K562 (cell line): ENCODE measurements around the gene ZNF701. TPM values are rescaled to one million over a fixed set of nuclear protein-coding genes. Genes with fewer than 3 reads are reported as not detected.

ENCODE experiments used
- ATF1 ChIP-seq, 2 experiments: fragments of 450-650 bp in 1 of 2; IDR thresholded peaks; 2 replicates each; pipeline ENCODE4 v1.6.1; 2016; ENCODE audit warnings: missing compliant biosample characterization in 1 of 2, missing genetic modification characterization in 1 of 2
- BACH1 ChIP-seq: fragments of 200-800 bp; sonication (Bioruptor generic); IDR thresholded peaks from 2 replicates; pipeline ENCODE4 v1.6.1; 2016; ENCODE audit warnings: missing genetic modification characterization, missing compliant biosample characterization
- CBX2 ChIP-seq: fragments of 200-600 bp; sonication (generic); IDR thresholded peaks from one replicate; pipeline ENCODE4 v1.6.1; 2012; ENCODE audit warnings: mild to moderate bottlenecking, low read length, inconsistent platforms; ENCODE audit not compliant: insufficient read depth, poor library complexity, severe bottlenecking
- CHD4 ChIP-seq: fragments of 200-600 bp; sonication (generic); IDR thresholded peaks from 3 replicates; pipeline ENCODE4 v1.6.1; 2012; ENCODE audit warnings: low read depth, mild to moderate bottlenecking, mixed read lengths, low read length, inconsistent platforms; ENCODE audit not compliant: insufficient read depth, insufficient replicate concordance, poor library complexity, severe bottlenecking
- DPF2 ChIP-seq: fragments of 450-650 bp; IDR thresholded peaks from 2 replicates; pipeline ENCODE4 v1.6.1; 2016
- E2F3 ChIP-seq: fragments of 250-450 bp; sonication (Bioruptor Pico); IDR thresholded peaks from 2 replicates; pipeline ENCODE4 v1.4.0; 2020; ENCODE audit warnings: mild to moderate bottlenecking
- FOXJ3 ChIP-seq: sonication (generic); formaldehyde crosslinking; IDR thresholded peaks from 2 replicates; pipeline ENCODE4 v1.4.0; 2020; ENCODE audit warnings: mild to moderate bottlenecking, missing genetic modification reagents
- GABPB2 ChIP-seq: fragments of 250-450 bp; sonication (Bioruptor Pico); conservative IDR thresholded peaks from 2 replicates; pipeline ENCODE4 v1.5.1; 2021; ENCODE audit warnings: mild to moderate bottlenecking
- MTA2 ChIP-seq: fragments of 450-650 bp; IDR thresholded peaks from 2 replicates; pipeline ENCODE4 v1.6.1; 2016; ENCODE audit warnings: low read depth
- NCOA6 ChIP-seq: fragments of 450-650 bp; IDR thresholded peaks from 2 replicates; pipeline ENCODE4 v1.6.1; 2017; ENCODE audit warnings: mild to moderate bottlenecking
- NFYB ChIP-seq: IDR thresholded peaks from 2 replicates; pipeline ENCODE4 v1.6.1; 2011; ENCODE audit warnings: mild to moderate bottlenecking, moderate library complexity; ENCODE audit not compliant: insufficient read length; ENCODE audit errors: extremely low read depth
- PCBP1 ChIP-seq: fragments of 200-400 bp; formaldehyde crosslinking; IDR thresholded peaks from 2 replicates; pipeline ENCODE4 v1.6.1; 2018; ENCODE audit warnings: mild to moderate bottlenecking, low read depth, low read length; ENCODE audit not compliant: poor library complexity, severe bottlenecking
- RBBP5 ChIP-seq: fragments of 200-600 bp; sonication (generic); IDR thresholded peaks from 2 replicates; pipeline ENCODE4 v1.6.1; 2012; ENCODE audit warnings: borderline replicate concordance, mild to moderate bottlenecking, low read length, control low read depth, inconsistent platforms; ENCODE audit not compliant: insufficient read depth, poor library complexity, severe bottlenecking
- RFX7 ChIP-seq: fragments of 250-450 bp; sonication (Bioruptor Pico); IDR thresholded peaks from 2 replicates; pipeline ENCODE4 v1.5.1; 2021; ENCODE audit warnings: mild to moderate bottlenecking
- TCF3 ChIP-seq: sonication (generic); formaldehyde crosslinking; IDR thresholded peaks from 2 replicates; pipeline ENCODE4 v1.4.0; 2020; ENCODE audit warnings: mild to moderate bottlenecking, missing genetic modification reagents
- ZBTB17 ChIP-seq: fragments of 450-650 bp; formaldehyde crosslinking; IDR thresholded peaks from 2 replicates; pipeline ENCODE4 v1.4.0; 2020; ENCODE audit warnings: mild to moderate bottlenecking
- ZNF134 ChIP-seq: fragments of 250-450 bp; sonication (Bioruptor Pico); conservative IDR thresholded peaks from 2 replicates; pipeline ENCODE4 v1.4.0; 2020
- ZNF384 ChIP-seq: IDR thresholded peaks from 2 replicates; pipeline ENCODE4 v1.6.1; 2012; ENCODE audit warnings: low read depth, low read length, improper control_type of control experiment
- polyA plus RNA-seq, 8 experiments: library from polyadenylated mRNA; depleted of rRNA in 4 of 8; stranded (reverse) in 5 of 8; unstranded in 3 of 8; fragments of >200 nt; fragmentation: Nextera tagmentation in 2 of 8; fragmentation: Illumina TruSeq in 1 of 8; extraction: Ambion mirVana in 2 of 8; extraction: Trizol in 1 of 8; gene quantifications; 2 replicates each; pipeline versions ENCODE4 v1.2.1 to v1.2.3, GENCODE V29; 2011 to 2014; ENCODE audit warnings: inconsistent platforms in 1 of 8, missing spikeins in 1 of 8
- total RNA-seq, 7 experiments: library from RNA; depleted of rRNA in 6 of 7; stranded (reverse); fragments of >200 nt in 6 of 7; fragmentation: Illumina TruSeq in 2 of 7; extraction: Trizol in 2 of 7; gene quantifications; 2 replicates each; pipeline versions ENCODE4 v1.2.1 to v1.2.3, GENCODE V29; 2011 to 2021; ENCODE audit warnings: low replicate concordance in 1 of 7
- TF ChIP-seq, protein P1 (sequence below), 2 experiments: fragments of 450-650 bp; IDR thresholded peaks; 2 replicates each; pipeline ENCODE4 v1.6.1; 2018; ENCODE audit warnings: mild to moderate bottlenecking in 2 of 2, low read depth in 1 of 2; ENCODE audit not compliant: partially characterized antibody in 2 of 2
- TF ChIP-seq, protein P2 (sequence below): sonication (generic); formaldehyde crosslinking; IDR thresholded peaks from 2 replicates; pipeline ENCODE4 v1.8.0; 2023; ENCODE audit warnings: missing genetic modification reagents, mild to moderate bottlenecking, borderline replicate concordance

Gene ZNF701
- total and polyA plus RNA-seq, 9 of the 15 experiments (the other 6 are each of a cell fraction or from before 2014, with no cell fraction given) = 5.3 to 15.9 (median 10.1) TPM

DNA sequence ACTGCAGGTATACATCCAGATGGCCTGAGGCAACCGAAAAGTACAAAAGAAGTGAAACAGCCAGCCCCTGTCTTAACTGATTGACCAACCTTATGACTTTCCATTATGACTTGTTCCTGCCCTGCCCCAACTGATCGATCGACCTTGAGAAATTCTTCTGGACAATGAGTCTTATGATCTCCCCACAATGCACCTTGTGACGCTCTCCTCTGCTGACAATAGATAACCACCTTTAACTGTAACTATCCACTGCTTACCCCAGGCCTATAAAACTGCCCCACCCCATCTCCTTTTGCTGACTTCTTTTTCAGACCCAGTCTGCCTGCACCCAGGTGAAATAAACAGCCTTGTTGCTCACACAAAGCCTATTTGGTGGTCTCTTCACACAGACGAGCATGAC is 56.8 kb downstream of the ZNF701 start (continued):
- TF ChIP-seq NFYB (no peak), CBX2 (no peak), MTA2 (0 out of 2 replicates have a peak, but pooled peaks have one; percentile 21), RBBP5 (no peak), GABPB2 (no peak), ATF1 (CRISPR knock-in tag; IDR thresholded peaks at IDR 0.05) (no peak), ATF1 (tag; IDR thresholded peaks at IDR 0.05) (no peak), BACH1 (tag) (no peak), RFX7 (no peak), ZNF384 (no peak), CHD4 (no peak), TCF3 (CRISPR knock-in tag) (peak; percentile 72), NCOA6 (no peak), FOXJ3 (CRISPR knock-in tag) (no peak), DPF2 (0 out of 2 replicates have a peak, but pooled peaks have one; percentile 31), ZBTB17 (no peak), ZNF134 (CRISPR knock-in tag) (no peak), E2F3 (CRISPR knock-in tag) (no peak), PCBP1 (no peak)
- TF ChIP-seq, protein P1, sequence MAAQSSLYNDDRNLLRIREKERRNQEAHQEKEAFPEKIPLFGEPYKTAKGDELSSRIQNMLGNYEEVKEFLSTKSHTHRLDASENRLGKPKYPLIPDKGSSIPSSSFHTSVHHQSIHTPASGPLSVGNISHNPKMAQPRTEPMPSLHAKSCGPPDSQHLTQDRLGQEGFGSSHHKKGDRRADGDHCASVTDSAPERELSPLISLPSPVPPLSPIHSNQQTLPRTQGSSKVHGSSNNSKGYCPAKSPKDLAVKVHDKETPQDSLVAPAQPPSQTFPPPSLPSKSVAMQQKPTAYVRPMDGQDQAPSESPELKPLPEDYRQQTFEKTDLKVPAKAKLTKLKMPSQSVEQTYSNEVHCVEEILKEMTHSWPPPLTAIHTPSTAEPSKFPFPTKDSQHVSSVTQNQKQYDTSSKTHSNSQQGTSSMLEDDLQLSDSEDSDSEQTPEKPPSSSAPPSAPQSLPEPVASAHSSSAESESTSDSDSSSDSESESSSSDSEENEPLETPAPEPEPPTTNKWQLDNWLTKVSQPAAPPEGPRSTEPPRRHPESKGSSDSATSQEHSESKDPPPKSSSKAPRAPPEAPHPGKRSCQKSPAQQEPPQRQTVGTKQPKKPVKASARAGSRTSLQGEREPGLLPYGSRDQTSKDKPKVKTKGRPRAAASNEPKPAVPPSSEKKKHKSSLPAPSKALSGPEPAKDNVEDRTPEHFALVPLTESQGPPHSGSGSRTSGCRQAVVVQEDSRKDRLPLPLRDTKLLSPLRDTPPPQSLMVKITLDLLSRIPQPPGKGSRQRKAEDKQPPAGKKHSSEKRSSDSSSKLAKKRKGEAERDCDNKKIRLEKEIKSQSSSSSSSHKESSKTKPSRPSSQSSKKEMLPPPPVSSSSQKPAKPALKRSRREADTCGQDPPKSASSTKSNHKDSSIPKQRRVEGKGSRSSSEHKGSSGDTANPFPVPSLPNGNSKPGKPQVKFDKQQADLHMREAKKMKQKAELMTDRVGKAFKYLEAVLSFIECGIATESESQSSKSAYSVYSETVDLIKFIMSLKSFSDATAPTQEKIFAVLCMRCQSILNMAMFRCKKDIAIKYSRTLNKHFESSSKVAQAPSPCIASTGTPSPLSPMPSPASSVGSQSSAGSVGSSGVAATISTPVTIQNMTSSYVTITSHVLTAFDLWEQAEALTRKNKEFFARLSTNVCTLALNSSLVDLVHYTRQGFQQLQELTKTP (IDR thresholded peaks at IDR 0.05; ENCODE audit: low read depth in 1 of 2, partially characterized antibody in 2 of 2) = no peak
- TF ChIP-seq, protein P2, sequence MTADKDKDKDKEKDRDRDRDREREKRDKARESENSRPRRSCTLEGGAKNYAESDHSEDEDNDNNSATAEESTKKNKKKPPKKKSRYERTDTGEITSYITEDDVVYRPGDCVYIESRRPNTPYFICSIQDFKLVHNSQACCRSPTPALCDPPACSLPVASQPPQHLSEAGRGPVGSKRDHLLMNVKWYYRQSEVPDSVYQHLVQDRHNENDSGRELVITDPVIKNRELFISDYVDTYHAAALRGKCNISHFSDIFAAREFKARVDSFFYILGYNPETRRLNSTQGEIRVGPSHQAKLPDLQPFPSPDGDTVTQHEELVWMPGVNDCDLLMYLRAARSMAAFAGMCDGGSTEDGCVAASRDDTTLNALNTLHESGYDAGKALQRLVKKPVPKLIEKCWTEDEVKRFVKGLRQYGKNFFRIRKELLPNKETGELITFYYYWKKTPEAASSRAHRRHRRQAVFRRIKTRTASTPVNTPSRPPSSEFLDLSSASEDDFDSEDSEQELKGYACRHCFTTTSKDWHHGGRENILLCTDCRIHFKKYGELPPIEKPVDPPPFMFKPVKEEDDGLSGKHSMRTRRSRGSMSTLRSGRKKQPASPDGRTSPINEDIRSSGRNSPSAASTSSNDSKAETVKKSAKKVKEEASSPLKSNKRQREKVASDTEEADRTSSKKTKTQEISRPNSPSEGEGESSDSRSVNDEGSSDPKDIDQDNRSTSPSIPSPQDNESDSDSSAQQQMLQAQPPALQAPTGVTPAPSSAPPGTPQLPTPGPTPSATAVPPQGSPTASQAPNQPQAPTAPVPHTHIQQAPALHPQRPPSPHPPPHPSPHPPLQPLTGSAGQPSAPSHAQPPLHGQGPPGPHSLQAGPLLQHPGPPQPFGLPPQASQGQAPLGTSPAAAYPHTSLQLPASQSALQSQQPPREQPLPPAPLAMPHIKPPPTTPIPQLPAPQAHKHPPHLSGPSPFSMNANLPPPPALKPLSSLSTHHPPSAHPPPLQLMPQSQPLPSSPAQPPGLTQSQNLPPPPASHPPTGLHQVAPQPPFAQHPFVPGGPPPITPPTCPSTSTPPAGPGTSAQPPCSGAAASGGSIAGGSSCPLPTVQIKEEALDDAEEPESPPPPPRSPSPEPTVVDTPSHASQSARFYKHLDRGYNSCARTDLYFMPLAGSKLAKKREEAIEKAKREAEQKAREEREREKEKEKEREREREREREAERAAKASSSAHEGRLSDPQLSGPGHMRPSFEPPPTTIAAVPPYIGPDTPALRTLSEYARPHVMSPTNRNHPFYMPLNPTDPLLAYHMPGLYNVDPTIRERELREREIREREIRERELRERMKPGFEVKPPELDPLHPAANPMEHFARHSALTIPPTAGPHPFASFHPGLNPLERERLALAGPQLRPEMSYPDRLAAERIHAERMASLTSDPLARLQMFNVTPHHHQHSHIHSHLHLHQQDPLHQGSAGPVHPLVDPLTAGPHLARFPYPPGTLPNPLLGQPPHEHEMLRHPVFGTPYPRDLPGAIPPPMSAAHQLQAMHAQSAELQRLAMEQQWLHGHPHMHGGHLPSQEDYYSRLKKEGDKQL (CRISPR knock-in tag) = no peak
